Liver (tissue), 3 donors: ENCODE results near the gene S100PBP.

Experiments
- ATF3 ChIP-seq: IDR thresholded peaks from 2 replicates; pipeline ENCODE4 v1.6.1; 2016; ENCODE audit warnings: antibody characterized with exemption
- CTCF ChIP-seq: fragments of 150-350 bp; IDR thresholded peaks from 2 replicates; pipeline ENCODE4 v1.5.1; 2017; ENCODE audit warnings: improper control_type of control experiment, low read depth, low read length; ENCODE audit not compliant: missing input control
- GABPA ChIP-seq, 2 donors: IDR thresholded peaks in 1 of 2; conservative IDR thresholded peaks in 1 of 2; 2 replicates each; pipeline ENCODE4 v1.6.1; 2016; ENCODE audit warnings: antibody characterized with exemption in 2 of 2, mild to moderate bottlenecking in 1 of 2, moderate library complexity in 1 of 2
- JUND ChIP-seq, 2 donors: IDR thresholded peaks; 2 replicates each; pipeline ENCODE4 v1.6.1; 2016; ENCODE audit warnings: antibody characterized with exemption in 2 of 2
- MAX ChIP-seq: IDR thresholded peaks from 2 replicates; pipeline ENCODE4 v1.6.1; 2016; ENCODE audit warnings: antibody characterized with exemption
- RAD21 ChIP-seq, 2 donors: IDR thresholded peaks; 2 replicates each; pipeline ENCODE4 v1.6.1; 2016; ENCODE audit warnings: antibody characterized with exemption in 2 of 2, mild to moderate bottlenecking in 2 of 2
- TAF1 ChIP-seq: conservative IDR thresholded peaks from 2 replicates; pipeline ENCODE4 v1.6.1; 2016; ENCODE audit warnings: antibody characterized with exemption, mild to moderate bottlenecking
- donor health status: healthy.
- donor health status: healthy.

- TF ChIP-seq CTCF (no peak), GABPA (IDR thresholded peaks at IDR 0.05 in 1 of 2, conservative IDR thresholded peaks at IDR 0.05 in 1 of 2) (no peak), ATF3 (no peak), RAD21 (IDR thresholded peaks at IDR 0.05) (no peak), JUND (IDR thresholded peaks at IDR 0.05) (no peak), TAF1 (no peak), MAX (no peak)
These were observed 50.6 kb downstream of the S100PBP start for GRCh38 chr1:32868085-32868484.
